Nephron progenitor cell (in vitro differentiated cells): ENCODE data around the gene LAMTOR1.

ENCODE experiments used
- DNase-seq: peaks from one replicate; pipeline ENCODE4 v3.0.0; 2021
- H3K27ac Mint-ChIP-seq: 2 replicates; pipeline ENCODE4 v1.8.0; 2021; ENCODE audit warnings: mild to moderate bottlenecking, moderate library complexity, mixed read lengths
- H3K27me3 Mint-ChIP-seq: 2 replicates; pipeline ENCODE4 v1.8.0; 2021; ENCODE audit warnings: mild to moderate bottlenecking, low read depth, mixed read lengths; ENCODE audit not compliant: poor library complexity
- H3K36me3 Mint-ChIP-seq: 2 replicates; pipeline ENCODE4 v1.8.0; 2021; ENCODE audit warnings: low read depth, mixed read lengths
- H3K4me1 Mint-ChIP-seq: 2 replicates; pipeline ENCODE4 v1.8.0; 2021; ENCODE audit warnings: mixed read lengths
- H3K4me3 Mint-ChIP-seq: 2 replicates; pipeline ENCODE4 v1.8.0; 2021; ENCODE audit warnings: mild to moderate bottlenecking, moderate library complexity, mixed read lengths
- H3K9me3 Mint-ChIP-seq: 2 replicates; pipeline ENCODE4 v1.8.0; 2021; ENCODE audit warnings: mild to moderate bottlenecking, moderate library complexity, mixed read lengths
- TF ChIP-seq, protein P1 (sequence below): fragments of 200-600 bp; sonication (generic); IDR thresholded peaks from 2 replicates; pipeline ENCODE4 v1.5.0; 2021; ENCODE audit warnings: antibody characterized with exemption

Gene LAMTOR1

GRCh38 chr11:72124046-72124445 lies 20.9 kb upstream of the LAMTOR1 start:
- no peak for DNase-seq
- H3K27ac Mint-ChIP-seq: no peak overlapping the region
- TF ChIP-seq, protein P1, sequence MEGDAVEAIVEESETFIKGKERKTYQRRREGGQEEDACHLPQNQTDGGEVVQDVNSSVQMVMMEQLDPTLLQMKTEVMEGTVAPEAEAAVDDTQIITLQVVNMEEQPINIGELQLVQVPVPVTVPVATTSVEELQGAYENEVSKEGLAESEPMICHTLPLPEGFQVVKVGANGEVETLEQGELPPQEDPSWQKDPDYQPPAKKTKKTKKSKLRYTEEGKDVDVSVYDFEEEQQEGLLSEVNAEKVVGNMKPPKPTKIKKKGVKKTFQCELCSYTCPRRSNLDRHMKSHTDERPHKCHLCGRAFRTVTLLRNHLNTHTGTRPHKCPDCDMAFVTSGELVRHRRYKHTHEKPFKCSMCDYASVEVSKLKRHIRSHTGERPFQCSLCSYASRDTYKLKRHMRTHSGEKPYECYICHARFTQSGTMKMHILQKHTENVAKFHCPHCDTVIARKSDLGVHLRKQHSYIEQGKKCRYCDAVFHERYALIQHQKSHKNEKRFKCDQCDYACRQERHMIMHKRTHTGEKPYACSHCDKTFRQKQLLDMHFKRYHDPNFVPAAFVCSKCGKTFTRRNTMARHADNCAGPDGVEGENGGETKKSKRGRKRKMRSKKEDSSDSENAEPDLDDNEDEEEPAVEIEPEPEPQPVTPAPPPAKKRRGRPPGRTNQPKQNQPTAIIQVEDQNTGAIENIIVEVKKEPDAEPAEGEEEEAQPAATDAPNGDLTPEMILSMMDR: no peak
- H3K4me1 Mint-ChIP-seq: peaks cover 3% of the 10 kb centered on the region
- peaks cover 43% of the 10 kb centered on the region for H3K9me3 Mint-ChIP-seq
- peaks cover 30% of the 10 kb centered on the region for H3K27me3 Mint-ChIP-seq
- H3K4me3 Mint-ChIP-seq: no peak overlapping the region
- H3K36me3 Mint-ChIP-seq: peaks cover 1% of the 10 kb centered on the region

DNA sequence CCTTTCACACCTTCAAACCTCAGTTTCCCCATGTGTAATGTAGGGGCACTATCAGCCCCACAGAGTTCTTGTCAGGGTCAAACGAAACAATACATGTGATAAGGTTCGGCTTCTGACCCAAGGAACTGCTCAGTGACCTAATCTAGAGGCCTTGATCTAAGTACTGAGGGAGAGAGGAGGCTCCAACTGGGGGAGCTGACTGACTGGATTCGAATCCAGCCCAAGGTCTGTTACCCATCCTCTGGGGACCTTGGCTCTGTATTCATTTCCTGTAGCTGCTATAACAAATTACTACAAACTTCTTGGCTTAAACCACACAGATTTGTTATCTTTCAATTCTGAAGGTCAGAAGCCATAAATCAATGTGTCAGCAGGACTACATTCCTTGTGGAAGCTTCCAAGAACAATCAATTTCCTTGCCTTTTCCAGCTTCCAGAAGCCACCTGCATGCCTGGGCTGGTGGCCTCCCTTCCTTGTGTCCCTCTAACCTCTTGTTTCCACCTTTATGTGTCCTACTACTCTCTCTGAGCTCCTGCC lies 20.1 kb upstream of the LAMTOR1 start:
- Mint-ChIP-seq H3K4me1 (peaks cover 12% of the 10 kb centered on the region), H3K27ac (peak overlapping the region; percentile 29), H3K27me3 (peaks cover 32% of the 10 kb centered on the region), H3K9me3 (peaks cover 34% of the 10 kb centered on the region), H3K36me3 (no peaks in the 10 kb centered on the region), H3K4me3 (no peak overlapping the region)
- DNase-seq: no peak
- TF ChIP-seq, protein P1: no peak

GRCh38 chr11:72122607-72123006 lies 19.5 kb upstream of the LAMTOR1 start:
- TF ChIP-seq, protein P1: no peak
- Mint-ChIP-seq H3K9me3 (peaks cover 28% of the 10 kb centered on the region), H3K27ac (no peak overlapping the region), H3K27me3 (peaks cover 28% of the 10 kb centered on the region), H3K4me3 (no peak overlapping the region), H3K4me1 (peaks cover 12% of the 10 kb centered on the region), H3K36me3 (no peaks in the 10 kb centered on the region)
- no peak for DNase-seq

DNA sequence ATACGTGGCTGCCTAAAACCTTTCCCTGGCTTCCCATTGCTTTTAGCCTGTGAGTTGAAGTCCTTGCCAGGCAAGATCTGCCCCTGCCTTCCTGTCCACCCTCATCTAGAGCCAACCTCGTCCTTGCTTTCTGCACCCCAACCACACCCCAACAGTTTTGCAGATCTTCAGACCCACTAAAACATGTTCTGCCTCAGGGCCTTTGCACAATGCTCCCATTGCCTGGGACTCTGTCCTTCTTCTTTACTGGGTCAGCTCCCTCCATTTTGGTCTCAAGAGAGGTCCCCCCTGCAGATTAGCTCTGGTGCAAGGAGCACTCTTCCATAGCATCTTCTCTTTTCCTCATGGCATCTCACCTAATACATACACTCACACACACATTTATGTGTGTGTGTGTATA lies 17.8 kb upstream of the LAMTOR1 start:
- TF ChIP-seq, protein P1: no peak
- H3K27me3 Mint-ChIP-seq: peaks cover 32% of the 10 kb centered on the region
- peaks cover 12% of the 10 kb centered on the region for H3K4me1 Mint-ChIP-seq
- DNase-seq: no peak
- no peak overlapping the region for H3K27ac Mint-ChIP-seq
- H3K9me3 Mint-ChIP-seq: peaks cover 14% of the 10 kb centered on the region
- H3K36me3 Mint-ChIP-seq: no peaks in the 10 kb centered on the region
- H3K4me3 Mint-ChIP-seq: no peak overlapping the region

- no peak for DNase-seq
- Mint-ChIP-seq H3K4me1 (peaks cover 12% of the 10 kb centered on the region), H3K9me3 (peaks cover 6% of the 10 kb centered on the region), H3K27ac (no peak overlapping the region), H3K27me3 (peaks cover 38% of the 10 kb centered on the region), H3K36me3 (no peaks in the 10 kb centered on the region), H3K4me3 (no peak overlapping the region)
- TF ChIP-seq, protein P1: no peak
Observed at GRCh38 chr11:72119198-72119597, 16.1 kb upstream of the LAMTOR1 start.

DNA sequence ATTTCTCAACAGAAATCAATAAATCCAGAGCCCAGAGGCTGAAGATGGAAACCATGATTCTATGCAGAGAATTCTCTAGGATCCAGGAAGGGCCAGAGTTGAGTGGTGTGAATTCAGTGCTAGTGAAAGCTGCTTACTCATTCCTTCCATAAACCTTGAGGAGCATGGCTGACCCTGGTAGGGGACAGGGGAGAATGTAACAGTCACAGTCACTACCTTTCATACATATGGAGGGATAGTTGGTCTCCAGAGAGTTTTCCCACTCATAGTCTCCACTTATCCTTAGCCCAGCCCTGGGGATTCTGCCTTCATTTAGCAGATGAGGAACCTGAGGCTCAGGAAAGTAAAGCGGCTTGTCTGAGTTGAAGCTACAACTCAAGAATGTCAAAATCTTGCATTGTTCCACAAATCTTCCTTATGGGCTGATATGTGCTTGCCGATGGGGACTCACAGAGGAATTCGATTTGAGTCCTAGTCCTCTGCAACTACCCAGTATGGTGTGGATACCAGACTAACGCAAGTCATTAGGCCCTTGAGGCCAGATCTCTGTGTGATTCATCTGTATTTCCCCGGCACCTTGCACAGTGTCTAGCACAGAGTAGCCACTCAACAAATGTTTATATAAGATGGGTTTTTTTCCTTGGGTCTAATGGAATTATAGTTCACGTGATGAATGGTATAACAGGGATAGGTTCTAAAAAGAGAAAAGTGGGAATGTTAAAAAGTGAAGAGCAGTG lies 13.1 kb upstream of the LAMTOR1 start:
- Mint-ChIP-seq H3K9me3 (peaks cover 7% of the 10 kb centered on the region), H3K4me1 (peaks cover 33% of the 10 kb centered on the region), H3K27me3 (peaks cover 33% of the 10 kb centered on the region), H3K36me3 (no peaks in the 10 kb centered on the region), H3K27ac (no peak overlapping the region), H3K4me3 (no peak overlapping the region)
- TF ChIP-seq, protein P1: no peak
- no peak for DNase-seq
